HG03064 (cell line): ENCODE measurements around the gene EGFR.

Experiments
- ATAC-seq: cut with Tn5 transposase; IDR thresholded peaks from one replicate; pipeline ENCODE4 v1.9.1; 2021; ENCODE audit warnings: low read depth; ENCODE audit not compliant: unreplicated experiment

EGFR gene

DNA sequence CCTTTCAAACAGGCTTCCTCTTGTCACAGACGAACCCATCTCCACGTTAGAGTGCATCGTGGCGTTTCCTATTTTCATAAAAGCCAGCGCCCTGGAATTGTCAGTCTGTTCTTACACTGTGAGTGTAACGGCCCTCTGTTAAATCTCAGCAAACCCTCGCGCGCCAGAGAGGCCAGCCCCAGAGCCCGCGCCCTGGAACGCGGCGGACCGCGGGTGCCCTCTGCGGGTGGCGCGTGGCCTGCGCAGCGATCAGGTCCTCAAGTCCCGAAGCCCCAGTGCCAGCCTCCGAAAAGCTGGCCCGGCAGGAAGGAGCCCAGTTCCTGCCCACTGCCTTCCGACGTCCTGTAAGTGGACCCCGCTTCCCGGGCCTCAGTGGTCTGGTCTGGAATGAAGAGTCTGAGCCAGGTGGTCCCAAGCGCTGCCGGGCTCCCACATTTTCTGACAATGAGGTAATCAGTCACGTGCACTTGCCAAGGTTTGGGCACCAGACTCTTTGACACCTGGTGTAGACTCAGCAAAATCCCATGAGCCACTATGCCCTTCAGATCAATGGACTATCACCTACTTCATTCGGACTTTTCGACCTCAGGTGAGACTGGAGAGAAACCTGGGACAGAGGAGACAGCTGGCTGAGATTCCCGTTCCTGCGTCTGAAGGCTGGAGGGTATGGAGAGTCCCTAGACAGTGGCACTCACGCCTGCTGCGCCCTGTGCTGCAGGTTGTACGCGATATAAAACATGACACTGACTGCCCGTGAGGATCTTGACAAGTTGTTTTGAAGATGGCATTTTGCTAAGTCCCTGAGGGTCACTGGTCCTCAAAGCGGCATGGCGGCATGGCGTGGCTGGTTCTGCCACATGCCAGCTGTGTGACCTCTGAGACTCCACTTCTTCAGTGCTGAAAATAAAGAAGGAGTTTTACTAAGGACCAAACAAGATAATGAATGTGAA, 237.0 kb downstream of the EGFR start:
- ATAC-seq, result peak; percentile 85

GRCh38 chr7:55258631-55259030, 239.8 kb downstream of the EGFR start:
- ATAC-seq, result no peak

DNA sequence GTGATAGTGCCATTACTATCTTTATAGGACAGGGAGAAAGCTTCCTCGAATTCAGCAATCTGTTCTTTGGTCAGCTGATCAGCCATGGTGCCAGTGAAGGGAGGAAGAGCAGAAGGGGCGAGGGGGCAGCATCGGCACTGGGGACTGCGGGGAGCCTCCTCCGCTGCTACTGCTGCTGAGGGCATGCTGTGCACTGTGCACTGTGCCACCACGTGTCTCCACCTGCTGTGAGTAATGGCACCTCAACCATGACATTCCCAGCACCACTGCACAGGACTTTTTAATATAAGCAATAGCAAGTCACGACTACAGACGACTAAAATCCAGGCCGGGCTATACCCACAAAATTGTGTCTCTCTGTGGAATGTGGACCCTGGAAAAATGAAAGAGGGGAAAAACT, 241.4 kb downstream of the EGFR start:
- ATAC-seq, result no peak

DNA sequence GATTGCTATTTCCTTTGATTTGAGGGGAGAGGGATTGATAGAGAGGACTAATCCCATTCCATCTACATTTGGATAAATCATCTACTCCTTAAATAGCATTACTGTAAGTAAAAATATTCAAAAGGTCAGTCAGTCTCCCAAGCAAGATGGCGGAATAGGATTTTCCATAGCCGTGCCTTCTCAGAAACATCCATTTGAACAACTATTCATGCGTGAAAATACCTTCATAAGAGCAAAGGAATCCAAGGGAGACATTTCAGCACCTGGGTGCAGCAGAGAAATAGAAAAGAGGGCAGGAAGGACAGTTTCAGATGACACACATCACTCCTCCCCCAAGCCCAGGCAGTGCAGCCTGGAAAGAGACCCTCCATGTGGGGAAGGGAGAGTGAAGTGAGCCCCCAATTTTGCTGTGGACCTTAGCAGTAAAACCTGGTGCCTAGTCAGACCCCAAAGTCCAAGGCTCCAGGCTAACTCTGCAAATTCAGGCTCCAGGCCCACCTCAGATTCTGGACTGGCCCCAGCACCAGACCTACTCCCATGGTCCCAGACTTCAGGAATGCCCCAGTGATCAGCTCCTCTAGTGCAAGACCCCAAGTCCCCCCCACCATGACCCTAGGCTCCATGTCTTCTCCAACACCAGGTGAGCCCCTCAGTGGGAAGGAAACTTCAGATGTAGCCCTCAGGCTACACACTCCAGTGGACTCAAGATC, 242.0 kb downstream of the EGFR start:
- ATAC-seq, result no peak
